Kidney epithelial cell (primary cell): Measurements from ENCODE around the gene SMAD3. TPM values are rescaled to one million over a fixed set of nuclear protein-coding genes. Genes with fewer than 3 reads are reported as not detected.

ENCODE experiments used
- DNase-seq: peaks from one replicate; pipeline ENCODE4 v3.0.0-alpha.2; 2010; ENCODE audit warnings: low read depth
- H3K27me3 ChIP-seq: 2 replicates; pipeline ENCODE4 v1.6.0; 2011; ENCODE audit warnings: low read length; ENCODE audit not compliant: control insufficient read depth, insufficient read depth
- H3K36me3 ChIP-seq: 2 replicates; pipeline ENCODE4 v1.5.1; 2011; ENCODE audit warnings: low read length; ENCODE audit not compliant: control insufficient read depth, insufficient read depth
- H3K4me3 ChIP-seq: 2 replicates; pipeline ENCODE4 v1.5.1; 2011; ENCODE audit warnings: low read depth, mild to moderate bottlenecking, control low read depth, low read length
- total RNA-seq: library from RNA; depleted of rRNA; stranded (reverse); fragments of >200 nt; gene quantifications from 2 replicates; pipeline ENCODE4 v1.2.3, GENCODE V29; 2015
- TF ChIP-seq, protein P1 (sequence below): IDR thresholded peaks from 2 replicates; pipeline ENCODE4 v1.5.1; 2011; ENCODE audit warnings: mild to moderate bottlenecking, moderate library complexity, low read length, control low read depth, inconsistent platforms; ENCODE audit not compliant: insufficient read depth, poor library complexity, severe bottlenecking

Gene SMAD3
- total RNA-seq, 1 donor from 2014 or later, result 34.8 TPM

DNA sequence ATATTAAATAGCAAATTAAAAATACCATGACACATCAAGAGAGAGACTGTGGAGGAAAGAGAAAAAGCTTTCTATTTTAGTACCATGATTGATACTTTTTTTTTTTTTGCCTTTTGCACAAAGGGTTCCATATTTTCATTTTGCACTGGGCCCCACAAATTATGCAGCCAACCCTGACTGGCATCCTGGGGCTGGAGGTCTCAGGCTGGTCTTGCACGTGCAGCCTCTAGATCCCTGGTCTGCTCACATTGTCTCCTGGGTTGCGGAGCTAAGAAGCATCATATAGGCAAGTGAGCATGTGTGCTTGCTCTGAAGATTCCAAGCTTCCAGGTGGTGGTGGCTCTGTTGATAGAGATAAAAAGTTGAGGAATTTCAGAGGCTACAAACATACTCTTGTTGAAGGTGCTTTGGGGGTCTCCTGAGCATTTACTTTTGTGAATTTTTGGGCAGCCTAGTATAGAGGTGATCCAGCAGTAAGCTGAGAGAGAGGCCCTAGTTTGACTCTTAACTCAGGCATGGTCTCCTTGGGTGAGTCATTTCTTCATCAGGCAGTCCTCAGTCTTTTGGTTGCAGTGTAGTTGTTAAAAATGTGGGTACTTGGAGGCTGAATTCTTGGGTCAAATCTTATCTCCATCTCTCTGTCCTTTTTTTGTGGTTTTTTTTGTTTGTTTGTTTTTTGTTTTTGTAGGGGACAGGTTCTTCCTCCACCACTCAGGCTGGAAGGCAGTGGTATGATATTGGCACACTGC lies 31.3 kb downstream of the SMAD3 start:
- Histone ChIP-seq H3K27me3 (no peaks in the 10 kb centered on the region), H3K4me3 (no peak overlapping the region), H3K36me3 (no peaks in the 10 kb centered on the region)
- TF ChIP-seq, protein P1, sequence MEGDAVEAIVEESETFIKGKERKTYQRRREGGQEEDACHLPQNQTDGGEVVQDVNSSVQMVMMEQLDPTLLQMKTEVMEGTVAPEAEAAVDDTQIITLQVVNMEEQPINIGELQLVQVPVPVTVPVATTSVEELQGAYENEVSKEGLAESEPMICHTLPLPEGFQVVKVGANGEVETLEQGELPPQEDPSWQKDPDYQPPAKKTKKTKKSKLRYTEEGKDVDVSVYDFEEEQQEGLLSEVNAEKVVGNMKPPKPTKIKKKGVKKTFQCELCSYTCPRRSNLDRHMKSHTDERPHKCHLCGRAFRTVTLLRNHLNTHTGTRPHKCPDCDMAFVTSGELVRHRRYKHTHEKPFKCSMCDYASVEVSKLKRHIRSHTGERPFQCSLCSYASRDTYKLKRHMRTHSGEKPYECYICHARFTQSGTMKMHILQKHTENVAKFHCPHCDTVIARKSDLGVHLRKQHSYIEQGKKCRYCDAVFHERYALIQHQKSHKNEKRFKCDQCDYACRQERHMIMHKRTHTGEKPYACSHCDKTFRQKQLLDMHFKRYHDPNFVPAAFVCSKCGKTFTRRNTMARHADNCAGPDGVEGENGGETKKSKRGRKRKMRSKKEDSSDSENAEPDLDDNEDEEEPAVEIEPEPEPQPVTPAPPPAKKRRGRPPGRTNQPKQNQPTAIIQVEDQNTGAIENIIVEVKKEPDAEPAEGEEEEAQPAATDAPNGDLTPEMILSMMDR, result no peak
- no peak for DNase-seq

DNA sequence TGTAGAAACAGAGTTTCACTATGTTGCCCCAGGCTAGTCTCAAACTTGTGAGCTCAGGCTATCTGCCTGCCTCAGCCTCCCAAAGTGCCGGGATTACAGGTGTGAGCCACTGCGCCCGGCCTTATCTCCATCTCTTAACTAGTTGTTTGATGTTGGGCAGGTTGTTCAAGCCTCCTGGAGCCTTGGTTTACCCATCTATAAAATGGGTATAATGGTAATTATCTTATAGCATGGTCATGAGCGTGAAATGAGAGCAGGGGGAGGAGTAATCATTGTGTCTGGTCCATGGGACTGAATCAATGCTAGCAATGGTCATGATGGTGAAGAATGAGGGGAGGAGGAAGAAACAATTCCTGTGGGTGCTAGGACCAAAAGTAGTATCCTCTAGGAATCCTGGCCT lies 32.0 kb downstream of the SMAD3 start:
- no peak for DNase-seq
- no peaks in the 10 kb centered on the region for H3K27me3 ChIP-seq
- no peak overlapping the region for H3K4me3 ChIP-seq
- TF ChIP-seq, protein P1, result no peak
- no peaks in the 10 kb centered on the region for H3K36me3 ChIP-seq

DNA sequence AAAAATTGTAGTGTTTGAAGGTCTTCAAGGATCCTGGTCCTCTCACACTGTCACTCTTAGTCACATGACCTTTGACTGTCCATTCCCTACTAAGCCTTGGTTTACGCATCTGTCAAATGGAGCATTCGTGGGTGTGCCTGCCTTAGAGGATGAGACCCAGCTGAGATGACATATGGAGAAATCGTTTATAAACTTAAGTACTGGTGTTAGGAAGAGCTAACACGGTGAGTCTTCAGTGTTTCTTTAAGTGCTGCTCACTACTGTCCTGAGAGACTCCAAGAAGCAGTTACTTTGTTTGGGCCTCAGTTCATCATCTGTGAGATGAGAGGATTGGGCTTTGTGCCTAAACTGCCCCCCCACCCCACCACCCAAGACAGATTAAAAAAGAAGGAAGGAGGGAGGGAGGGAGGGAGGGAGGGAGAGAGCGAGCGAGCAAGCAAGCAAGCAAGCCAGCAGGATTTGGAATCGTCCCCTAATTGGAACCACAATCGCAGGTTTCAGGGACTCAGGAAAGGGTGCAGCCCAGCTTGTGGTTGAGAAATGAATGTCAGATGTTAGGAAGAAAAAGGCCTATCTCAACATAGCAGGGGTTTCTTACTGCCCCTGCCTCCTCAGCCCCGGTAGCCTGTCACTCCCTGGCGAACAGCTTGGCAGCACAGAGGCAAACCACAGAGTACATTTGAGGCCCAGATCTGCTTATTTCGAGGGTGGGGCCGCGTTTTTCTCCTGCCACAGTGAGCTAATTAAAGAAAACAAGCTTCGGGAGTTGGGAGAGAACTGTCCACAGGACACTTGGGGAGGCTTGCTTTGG lies 32.7 kb downstream of the SMAD3 start:
- no peak for DNase-seq
- Histone ChIP-seq H3K4me3 (no peak overlapping the region), H3K27me3 (no peaks in the 10 kb centered on the region), H3K36me3 (no peaks in the 10 kb centered on the region)
- TF ChIP-seq, protein P1, result no peak

DNA sequence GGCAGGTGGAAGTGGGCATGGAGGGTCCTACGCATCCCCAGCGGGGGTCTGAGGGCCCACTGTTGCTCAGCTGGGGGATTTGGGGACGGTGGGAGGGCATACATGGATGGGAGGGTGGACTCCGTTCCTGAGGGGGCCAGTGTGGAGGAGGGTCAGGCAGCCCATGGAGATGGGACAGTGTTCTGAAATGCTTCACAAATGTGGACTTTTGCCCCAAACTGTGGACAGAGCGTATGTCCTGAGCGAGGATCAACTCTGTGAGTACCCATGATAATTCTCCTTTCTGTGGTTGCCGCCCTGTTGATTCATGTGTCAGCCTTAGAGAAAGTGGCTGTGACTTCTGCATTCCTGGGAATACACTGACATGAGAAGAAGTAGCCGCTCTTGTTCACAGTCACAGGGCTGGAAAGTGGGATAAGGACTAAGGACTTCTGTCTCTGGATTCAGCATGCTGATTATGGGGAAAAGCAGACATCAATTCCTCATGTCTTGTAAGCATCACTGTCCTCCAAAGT lies 33.4 kb downstream of the SMAD3 start:
- TF ChIP-seq, protein P1, result no peak
- Histone ChIP-seq H3K4me3 (no peak overlapping the region), H3K36me3 (no peaks in the 10 kb centered on the region), H3K27me3 (no peaks in the 10 kb centered on the region)
- DNase-seq, result no peak

DNA sequence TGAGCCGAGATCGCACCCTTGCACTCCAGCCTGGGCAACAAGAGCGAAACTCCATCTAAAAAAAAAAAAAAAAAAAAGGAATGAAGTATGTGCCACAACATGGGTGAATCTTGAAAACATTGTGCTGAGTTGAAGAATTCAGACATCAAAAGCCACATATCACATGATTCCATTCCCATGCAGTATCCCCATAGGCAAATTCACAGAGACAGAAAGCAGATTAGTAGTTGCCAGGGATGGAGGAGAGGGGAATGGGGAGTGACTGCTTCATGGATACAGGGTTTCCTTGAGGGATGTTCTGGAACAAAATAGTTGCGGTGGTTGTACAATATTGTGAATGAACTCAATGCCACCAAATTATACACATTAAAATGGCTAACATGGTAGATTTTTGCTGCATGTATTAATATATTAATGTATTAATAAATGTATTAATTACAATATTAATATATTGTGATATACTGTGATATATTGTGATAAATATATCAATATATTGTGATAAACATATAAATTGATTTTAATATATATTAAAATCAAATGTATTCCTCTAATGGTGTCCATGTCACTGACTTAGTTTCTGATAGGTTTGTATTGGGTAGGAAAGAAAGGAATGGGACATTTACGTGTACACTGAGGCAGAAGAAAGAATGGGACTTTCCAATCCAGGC lies 34.9 kb downstream of the SMAD3 start:
- H3K27me3 ChIP-seq, result no peaks in the 10 kb centered on the region
- TF ChIP-seq, protein P1, result no peak
- DNase-seq, result no peak
- no peaks in the 10 kb centered on the region for H3K36me3 ChIP-seq
- no peak overlapping the region for H3K4me3 ChIP-seq
